Panc1 (cell line): Measurements from ENCODE around the gene IL10RB. TPM values are rescaled to one million over a fixed set of nuclear protein-coding genes. Genes with fewer than 3 reads are reported as not detected.

Experiments used
- ATAC-seq: fragments of 200-7000 bp; cut with Tn5 transposase; 2 replicates; pipeline ENCODE4 v1.9.1; 2020; ENCODE audit warnings: mild to moderate bottlenecking, moderate library complexity
- BruUV-seq: library from RNA; stranded (reverse); fragments of 400-500 nt; replicated peaks from 2 replicates; lab custom pipeline; 2021; lab: Mats Ljungman, UMichigan
- CTCF ChIA-PET: fragments of 300-600 bp; sonication (Branson Sonifier 250); formaldehyde crosslinking; loops from one replicate; lab custom pipeline; 2022; ENCODE audit warnings: antibody characterized with exemption; lab: Charles Lee
- POLR2A ChIA-PET: fragments of 300-600 bp; sonication (Branson Sonifier 250); formaldehyde crosslinking; loops from one replicate; lab custom pipeline; 2022; ENCODE audit warnings: antibody characterized with exemption; lab: Charles Lee
- DNase-seq: peaks from one replicate; pipeline ENCODE4 v3.0.0-alpha.2; 2010; ENCODE audit warnings: low read depth, low spot score
- H3K27ac ChIP-seq: 2 replicates; pipeline ENCODE4 v1.5.1; 2011; ENCODE audit warnings: mild to moderate bottlenecking, low read length, inconsistent platforms
- H3K27me3 ChIP-seq: fragments of 200-500 bp; sonication (Bioruptor generic); 2 replicates; pipeline ENCODE4 v1.6.0; 2014; ENCODE audit warnings: low read length, inconsistent platforms; ENCODE audit not compliant: control insufficient read depth, insufficient read depth
- H3K36me3 ChIP-seq: fragments of 200-500 bp; sonication (Bioruptor generic); 2 replicates; pipeline ENCODE4 v1.5.1; 2014; ENCODE audit warnings: inconsistent platforms, mild to moderate bottlenecking, low read length, moderate library complexity; ENCODE audit not compliant: control insufficient read depth, insufficient read depth
- H3K4me1 ChIP-seq: 2 replicates; pipeline ENCODE4 v1.5.1; 2011; ENCODE audit warnings: inconsistent platforms, mild to moderate bottlenecking, low read length, moderate library complexity; ENCODE audit not compliant: control insufficient read depth, insufficient read depth
- H3K4me3 ChIP-seq, 2 experiments: 2 replicates each; pipeline ENCODE4 v1.5.1; 2011 to 2012; ENCODE audit warnings: low read depth in 2 of 2, low read length in 2 of 2, mild to moderate bottlenecking in 2 of 2, inconsistent platforms in 1 of 2, moderate library complexity in 1 of 2
- H3K9me3 ChIP-seq: fragments of 200-500 bp; sonication (Bioruptor generic); 2 replicates; pipeline ENCODE4 v1.5.1; 2014; ENCODE audit warnings: low read depth, mild to moderate bottlenecking, inconsistent platforms, low read length, moderate library complexity; ENCODE audit not compliant: control insufficient read depth, insufficient read depth
- POLR2AphosphoS5 ChIP-seq: IDR thresholded peaks from 2 replicates; pipeline ENCODE4 v1.6.1; 2012; ENCODE audit warnings: mild to moderate bottlenecking, low read depth, low read length, moderate library complexity
- TCF7L2 ChIP-seq: IDR thresholded peaks from 2 replicates; pipeline ENCODE4 v1.6.1; 2011; ENCODE audit warnings: mild to moderate bottlenecking, low read depth, low read length, inconsistent platforms
- in situ Hi-C: cut with HindIII; loops from 2 replicates; pipeline ENCODE4 v1.10.0; 2016; ENCODE audit warnings: low sequenced_read_pairs, low pct_unique_long_range_greater_than_20kb
- intact Hi-C: fragments of 100-400 bp; cut with micrococcal nuclease; formaldehyde crosslinking; loops from one replicate; pipeline ENCODE4 v1.10.0; 2022; ENCODE audit not compliant: unreplicated experiment
- total RNA-seq: library from RNA; stranded (reverse); gene quantifications from one replicate; pipeline ENCODE4 v1.2.1, GENCODE V29; 2021; ENCODE audit not compliant: unreplicated experiment
- TF ChIP-seq, protein P1 (sequence below), 2 experiments: IDR thresholded peaks; 2 replicates each; pipeline ENCODE4 v1.6.1; 2011 to 2012; ENCODE audit warnings: low read depth in 2 of 2, control low read depth in 1 of 2, low read length in 1 of 2, mild to moderate bottlenecking in 1 of 2, moderate library complexity in 1 of 2; ENCODE audit not compliant: insufficient read depth in 1 of 2
- TF ChIP-seq, protein P2 (sequence below): fragments of 450-650 bp; IDR thresholded peaks from 2 replicates; pipeline ENCODE4 v1.5.1; 2017; ENCODE audit warnings: mild to moderate bottlenecking

IL10RB gene
- total RNA-seq, 1 experiment from 2014 or later = 17.7 TPM

DNA sequence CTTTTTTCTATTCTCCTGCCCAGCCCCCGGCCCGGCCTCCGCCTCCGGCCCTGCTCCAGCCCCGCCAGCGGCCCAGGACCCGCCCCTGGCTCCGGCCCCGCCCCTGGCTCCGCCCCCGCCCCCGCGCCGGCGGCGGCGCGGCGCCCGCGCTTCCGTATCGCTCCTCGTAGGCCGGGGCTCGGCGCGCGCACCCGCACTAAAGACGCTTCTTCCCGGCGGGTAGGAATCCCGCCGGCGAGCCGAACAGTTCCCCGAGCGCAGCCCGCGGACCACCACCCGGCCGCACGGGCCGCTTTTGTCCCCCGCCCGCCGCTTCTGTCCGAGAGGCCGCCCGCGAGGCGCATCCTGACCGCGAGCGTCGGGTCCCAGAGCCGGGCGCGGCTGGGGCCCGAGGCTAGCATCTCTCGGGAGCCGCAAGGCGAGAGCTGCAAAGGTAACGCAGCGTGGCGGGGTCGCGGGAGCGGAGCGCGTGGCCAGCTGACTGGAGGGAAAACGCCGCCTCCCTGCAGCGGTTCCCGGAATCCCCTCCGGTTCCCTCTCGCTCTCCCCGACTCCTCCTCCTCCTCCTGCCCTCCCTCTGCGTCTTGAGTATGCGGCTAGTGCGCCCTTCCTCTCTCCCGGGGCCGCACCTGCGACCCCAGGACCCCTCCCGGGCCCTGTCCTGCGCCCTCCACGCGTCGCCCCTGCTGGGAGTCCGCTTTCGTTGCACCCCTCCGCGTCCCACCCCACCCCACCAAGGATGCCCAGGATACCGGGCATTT is 36.2 kb upstream of the IL10RB start, which contains the start of gene IFNAR2:
Gene IFNAR2, plus strand, starts transcription at position 155 of the 761 bp plus-strand sequence. CDS start 11,985 bp downstream, outside the sequence.
- CTCF ChIA-PET = no interaction called here

GRCh38 chr21:33230545-33231324 is 35.4 kb upstream of the IL10RB start:
- no peaks in the 10 kb centered on the region for H3K27me3 ChIP-seq
- CTCF ChIA-PET = no interaction called here
- no TSS peak for BruUV-seq

More for the DNA sequence above, 36.2 kb upstream of the IL10RB start, which contains the start of gene IFNAR2:
- Histone ChIP-seq H3K4me1 (peaks cover 4% of the 10 kb centered on the region; the same call in 1 of the 2 replicates), H3K4me3 (peak within 1 kb of the TSS; percentile 72 to 78), H3K9me3 (no peaks in the 10 kb centered on the region), H3K27me3 (no peaks in the 10 kb centered on the region), H3K27ac (peak within 1 kb of the TSS; percentile 72), H3K36me3 (no peaks in the 10 kb centered on the region; the same call in 1 of the 2 replicates)
- in situ Hi-C loops (no loop called here), intact Hi-C loops (no loop called here)
- POLR2A ChIA-PET = no interaction called here
- no peak for DNase-seq
- no TSS peak for BruUV-seq
- TF ChIP-seq POLR2AphosphoS5 (peak; percentile 35; the same call in 1 of the 2 replicates), TCF7L2 (no peak)
- peak; percentile 97 for ATAC-seq

More at GRCh38 chr21:33230545-33231324, 35.4 kb upstream of the IL10RB start:
- peak; percentile 66 for ATAC-seq
- POLR2A ChIA-PET = interaction anchor here (0.5 kb wide), 1 partner anchor 43 kb away, joined by 3 read pairs; no protein-coding TSS in a partner anchor
- TF ChIP-seq, protein P1, sequence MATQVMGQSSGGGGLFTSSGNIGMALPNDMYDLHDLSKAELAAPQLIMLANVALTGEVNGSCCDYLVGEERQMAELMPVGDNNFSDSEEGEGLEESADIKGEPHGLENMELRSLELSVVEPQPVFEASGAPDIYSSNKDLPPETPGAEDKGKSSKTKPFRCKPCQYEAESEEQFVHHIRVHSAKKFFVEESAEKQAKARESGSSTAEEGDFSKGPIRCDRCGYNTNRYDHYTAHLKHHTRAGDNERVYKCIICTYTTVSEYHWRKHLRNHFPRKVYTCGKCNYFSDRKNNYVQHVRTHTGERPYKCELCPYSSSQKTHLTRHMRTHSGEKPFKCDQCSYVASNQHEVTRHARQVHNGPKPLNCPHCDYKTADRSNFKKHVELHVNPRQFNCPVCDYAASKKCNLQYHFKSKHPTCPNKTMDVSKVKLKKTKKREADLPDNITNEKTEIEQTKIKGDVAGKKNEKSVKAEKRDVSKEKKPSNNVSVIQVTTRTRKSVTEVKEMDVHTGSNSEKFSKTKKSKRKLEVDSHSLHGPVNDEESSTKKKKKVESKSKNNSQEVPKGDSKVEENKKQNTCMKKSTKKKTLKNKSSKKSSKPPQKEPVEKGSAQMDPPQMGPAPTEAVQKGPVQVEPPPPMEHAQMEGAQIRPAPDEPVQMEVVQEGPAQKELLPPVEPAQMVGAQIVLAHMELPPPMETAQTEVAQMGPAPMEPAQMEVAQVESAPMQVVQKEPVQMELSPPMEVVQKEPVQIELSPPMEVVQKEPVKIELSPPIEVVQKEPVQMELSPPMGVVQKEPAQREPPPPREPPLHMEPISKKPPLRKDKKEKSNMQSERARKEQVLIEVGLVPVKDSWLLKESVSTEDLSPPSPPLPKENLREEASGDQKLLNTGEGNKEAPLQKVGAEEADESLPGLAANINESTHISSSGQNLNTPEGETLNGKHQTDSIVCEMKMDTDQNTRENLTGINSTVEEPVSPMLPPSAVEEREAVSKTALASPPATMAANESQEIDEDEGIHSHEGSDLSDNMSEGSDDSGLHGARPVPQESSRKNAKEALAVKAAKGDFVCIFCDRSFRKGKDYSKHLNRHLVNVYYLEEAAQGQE (IDR thresholded peaks at IDR 0.05; ENCODE audit: insufficient read depth in 1 of 2, low read depth in 2 of 2, low read length in 1 of 2) = no peak
- TF ChIP-seq POLR2AphosphoS5 = no peak
- TF ChIP-seq, protein P2, sequence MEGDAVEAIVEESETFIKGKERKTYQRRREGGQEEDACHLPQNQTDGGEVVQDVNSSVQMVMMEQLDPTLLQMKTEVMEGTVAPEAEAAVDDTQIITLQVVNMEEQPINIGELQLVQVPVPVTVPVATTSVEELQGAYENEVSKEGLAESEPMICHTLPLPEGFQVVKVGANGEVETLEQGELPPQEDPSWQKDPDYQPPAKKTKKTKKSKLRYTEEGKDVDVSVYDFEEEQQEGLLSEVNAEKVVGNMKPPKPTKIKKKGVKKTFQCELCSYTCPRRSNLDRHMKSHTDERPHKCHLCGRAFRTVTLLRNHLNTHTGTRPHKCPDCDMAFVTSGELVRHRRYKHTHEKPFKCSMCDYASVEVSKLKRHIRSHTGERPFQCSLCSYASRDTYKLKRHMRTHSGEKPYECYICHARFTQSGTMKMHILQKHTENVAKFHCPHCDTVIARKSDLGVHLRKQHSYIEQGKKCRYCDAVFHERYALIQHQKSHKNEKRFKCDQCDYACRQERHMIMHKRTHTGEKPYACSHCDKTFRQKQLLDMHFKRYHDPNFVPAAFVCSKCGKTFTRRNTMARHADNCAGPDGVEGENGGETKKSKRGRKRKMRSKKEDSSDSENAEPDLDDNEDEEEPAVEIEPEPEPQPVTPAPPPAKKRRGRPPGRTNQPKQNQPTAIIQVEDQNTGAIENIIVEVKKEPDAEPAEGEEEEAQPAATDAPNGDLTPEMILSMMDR = peak; percentile 15; the same call in 1 of the 2 replicates
- no peaks in the 10 kb centered on the region for H3K9me3 ChIP-seq
- DNase-seq = no peak
- in situ Hi-C loops (no loop called here), intact Hi-C loops (no loop called here)
- H3K4me3 ChIP-seq = peak overlapping the region; percentile 72 to 78
- H3K36me3 ChIP-seq = no peaks in the 10 kb centered on the region; the same call in 1 of the 2 replicates
- H3K4me1 ChIP-seq = peaks cover 4% of the 10 kb centered on the region; the same call in 1 of the 2 replicates
- H3K27ac ChIP-seq = peak overlapping the region; percentile 72
